Heart left ventricle (tissue), 13 donors: ENCODE results near the gene TALDO1.

Source experiments
- POLR2A ChIP-seq, 2 donors: fragments of 450-650 bp; IDR thresholded peaks; one replicate each; pipeline ENCODE4 v1.6.1; 2017; ENCODE audit warnings: antibody characterized with exemption in 2 of 2, mild to moderate bottlenecking in 2 of 2, moderate library complexity in 2 of 2
- TF ChIP-seq, protein P1 (sequence below), 12 donors: fragments of 200-600 bp; sonication (generic) in 4 of 12; IDR thresholded peaks; one replicate each; pipeline versions ENCODE4 v1.5.0 to v1.8.0; 2018 to 2022; ENCODE audit warnings: antibody characterized with exemption in 12 of 12, mild to moderate bottlenecking in 5 of 12
- donor health status: ischemic (EF 13 %, LVEDD 7.1; RV severe dilation, severe dysfunction).
- donor health status: DM: no; HTN: yes; CAD: no.
- donor health status: DM: no; HTN: no; CAD: no.
- donor health status: ischemic (EF 25% LVEDD 6.9; RV normal size, moderate dysfunction).
- donor health status: ischemic (EF 25% LVEDD 5.7; RV mildly dilated, moderate dysfunction).
- donor health status: ischemic (EF 35%, LVEDD 5.7; RV mildly dilated, moderate dysfunction).
- donor health status: nonischemic (EF 11% LVEDD 7.7; RV severe dilation, severe dysfunction).
- donor health status: DM: yes; HTN: yes; CAD: no.
- donor health status: PGD.
- donor health status: ischemic (EF 29% LVEDD 5.4; RV normal size, mild dysfunction).
- donor health status: nonischemic (EF 23%, LVEDD 6.1; RV moderate dilation, normal function).

DNA sequence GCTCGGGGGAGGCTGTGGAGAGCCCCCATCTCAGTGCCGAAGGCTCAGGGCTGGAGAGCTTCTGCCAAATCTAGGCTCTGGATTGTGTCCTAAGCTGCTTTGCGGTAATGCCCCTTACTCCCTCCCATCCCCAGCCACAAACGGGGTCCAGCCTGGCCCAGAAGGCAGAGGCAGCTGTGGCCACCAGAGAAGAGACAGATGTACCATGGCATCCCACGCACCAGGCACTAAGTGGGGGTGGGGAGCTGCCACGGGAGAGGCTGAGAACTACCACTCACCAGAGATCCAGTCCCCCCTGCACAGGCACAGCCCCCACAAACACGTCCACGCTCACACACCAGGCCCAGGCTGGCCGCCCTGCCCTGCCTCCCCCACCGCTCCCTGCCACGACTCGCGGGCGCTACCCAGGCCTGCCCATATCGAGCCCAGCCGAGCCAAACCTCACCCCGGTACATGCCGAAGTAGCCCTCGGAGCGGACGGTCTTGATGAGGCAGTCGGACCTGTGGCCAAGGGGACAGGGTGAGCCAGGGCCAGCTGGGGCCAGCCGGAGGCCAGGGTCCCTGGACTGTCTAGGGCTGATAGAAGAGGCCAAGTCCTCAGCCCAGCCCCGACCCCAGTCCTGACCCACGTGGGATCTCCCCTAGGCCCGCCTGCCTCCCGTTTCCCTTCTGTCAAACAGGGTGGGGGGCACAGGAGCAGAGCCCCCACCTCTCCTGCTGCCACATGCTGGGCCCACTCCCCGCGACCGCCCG, 46.9 kb downstream of the TALDO1 start:
- TF ChIP-seq, protein P1, sequence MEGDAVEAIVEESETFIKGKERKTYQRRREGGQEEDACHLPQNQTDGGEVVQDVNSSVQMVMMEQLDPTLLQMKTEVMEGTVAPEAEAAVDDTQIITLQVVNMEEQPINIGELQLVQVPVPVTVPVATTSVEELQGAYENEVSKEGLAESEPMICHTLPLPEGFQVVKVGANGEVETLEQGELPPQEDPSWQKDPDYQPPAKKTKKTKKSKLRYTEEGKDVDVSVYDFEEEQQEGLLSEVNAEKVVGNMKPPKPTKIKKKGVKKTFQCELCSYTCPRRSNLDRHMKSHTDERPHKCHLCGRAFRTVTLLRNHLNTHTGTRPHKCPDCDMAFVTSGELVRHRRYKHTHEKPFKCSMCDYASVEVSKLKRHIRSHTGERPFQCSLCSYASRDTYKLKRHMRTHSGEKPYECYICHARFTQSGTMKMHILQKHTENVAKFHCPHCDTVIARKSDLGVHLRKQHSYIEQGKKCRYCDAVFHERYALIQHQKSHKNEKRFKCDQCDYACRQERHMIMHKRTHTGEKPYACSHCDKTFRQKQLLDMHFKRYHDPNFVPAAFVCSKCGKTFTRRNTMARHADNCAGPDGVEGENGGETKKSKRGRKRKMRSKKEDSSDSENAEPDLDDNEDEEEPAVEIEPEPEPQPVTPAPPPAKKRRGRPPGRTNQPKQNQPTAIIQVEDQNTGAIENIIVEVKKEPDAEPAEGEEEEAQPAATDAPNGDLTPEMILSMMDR (IDR thresholded peaks at IDR 0.05) = no peak
- TF ChIP-seq POLR2A (IDR thresholded peaks at IDR 0.05) = no peak
